ENCODE data around the gene ROBO2.

- TF ChIP-seq CTCF (IDR thresholded peaks at IDR 0.05; ENCODE audit: poor library complexity, severe bottlenecking) (no peak), POLR2AphosphoS5 (IDR thresholded peaks at IDR 0.05) (no peak)
Measured at GRCh38 chr3:77381431-77381830, 341.5 kb downstream of the ROBO2 start.
